OCI-M1 (cell line): ENCODE data around the gene TSPAN3.

Experiments
- DNase-seq: peaks from one replicate; lab custom pipeline; 2025; lab: John Stamatoyannopoulos, UW

Gene TSPAN3

GRCh38 chr15:77084436-77084835 lies 13.5 kb upstream of the TSPAN3 start:
- no peak for DNase-seq

- peak; percentile 27 for DNase-seq
These were observed 12.7 kb upstream of the TSPAN3 start for GRCh38 chr15:77083381-77084160.

GRCh38 chr15:77081971-77082370 lies 11.1 kb upstream of the TSPAN3 start:
- no peak for DNase-seq

- no peak for DNase-seq
These were observed 5.5 kb upstream of the TSPAN3 start for GRCh38 chr15:77076323-77076915.

- DNase-seq: no peak
These were observed 4.6 kb upstream of the TSPAN3 start for GRCh38 chr15:77075528-77075927.

- no peak for DNase-seq
These were observed 3.4 kb upstream of the TSPAN3 start for GRCh38 chr15:77074350-77074749.

- no peak for DNase-seq
These were observed 655 bp upstream of the TSPAN3 start for GRCh38 chr15:77071305-77072223.

- no peak for DNase-seq
These were observed 772 bp downstream of the TSPAN3 start for GRCh38 chr15:77070180-77070494.

GRCh38 chr15:77069521-77070121 lies 1.3 kb downstream of the TSPAN3 start:
- peak; percentile 60 for DNase-seq

- DNase-seq: no peak
These were observed 2.3 kb downstream of the TSPAN3 start for GRCh38 chr15:77068633-77069032.

- DNase-seq: peak; percentile 32
These were observed 3.1 kb downstream of the TSPAN3 start for GRCh38 chr15:77067691-77068367.

GRCh38 chr15:77066971-77067690 lies 3.8 kb downstream of the TSPAN3 start:
- DNase-seq: peak; percentile 31

- DNase-seq: peak; percentile 75
These were observed 6.2 kb downstream of the TSPAN3 start for GRCh38 chr15:77064539-77065308.

- no peak for DNase-seq
These were observed 6.8 kb downstream of the TSPAN3 start for GRCh38 chr15:77064063-77064462.

GRCh38 chr15:77063249-77063648 lies 7.7 kb downstream of the TSPAN3 start:
- DNase-seq: no peak

GRCh38 chr15:77060546-77060945 lies 10.4 kb downstream of the TSPAN3 start:
- DNase-seq: no peak

- no peak for DNase-seq
These were observed 11.0 kb downstream of the TSPAN3 start for GRCh38 chr15:77059786-77060361.

- no peak for DNase-seq
These were observed 12.4 kb downstream of the TSPAN3 start for GRCh38 chr15:77058468-77058867.

GRCh38 chr15:77057685-77058084 lies 13.2 kb downstream of the TSPAN3 start:
- DNase-seq: no peak

GRCh38 chr15:77057072-77057471 lies 13.8 kb downstream of the TSPAN3 start:
- DNase-seq: no peak
